ENCODE data around the gene CCDC136.

The CCDC136 gene

GRCh38 chr7:128791121-128791971, at the start of gene CCDC136:
Gene CCDC136, plus strand, starts transcription at chr7:128791968. Its CDS starts 444 bp downstream, at chr7:128792412.
- Mint-ChIP-seq H3K9me3 (no peaks in the 10 kb centered on the region), H3K4me3 (peak within 1 kb of the TSS; percentile 85 to 92 (median 88)), H3K27me3 (ENCODE audit: low read depth) (peaks cover 21% of the 10 kb centered on the region), H3K36me3 (ENCODE audit: low read depth) (peaks cover 20% of the 10 kb centered on the region), H3K4me1 (peaks cover 29% of the 10 kb centered on the region), H3K27ac (no peak within 1 kb of the TSS)
- no peak for TF ChIP-seq CTCF (IDR thresholded peaks at IDR 0.05; ENCODE audit: unreplicated experiment in 3 of 3)

- Mint-ChIP-seq H3K27ac (no peak overlapping the region), H3K9me3 (no peaks in the 10 kb centered on the region), H3K36me3 (ENCODE audit: low read depth) (peaks cover 18% of the 10 kb centered on the region), H3K4me3 (peak overlapping the region; percentile 20 to 77 (median 72)), H3K27me3 (ENCODE audit: low read depth) (no peaks in the 10 kb centered on the region), H3K4me1 (peaks cover 44% of the 10 kb centered on the region)
- TF ChIP-seq CTCF (IDR thresholded peaks at IDR 0.05; ENCODE audit: unreplicated experiment in 3 of 3) = no peak
Observed at GRCh38 chr7:128742206-128742605, 49.6 kb upstream of the CCDC136 start.

GRCh38 chr7:128743112-128743772, 48.5 kb upstream of the CCDC136 start:
- Mint-ChIP-seq H3K27ac (no peak overlapping the region), H3K9me3 (no peaks in the 10 kb centered on the region), H3K27me3 (ENCODE audit: low read depth) (no peaks in the 10 kb centered on the region), H3K4me1 (peaks cover 39% of the 10 kb centered on the region), H3K4me3 (no peak overlapping the region), H3K36me3 (ENCODE audit: low read depth) (peaks cover 27% of the 10 kb centered on the region)
- no peak for TF ChIP-seq CTCF (IDR thresholded peaks at IDR 0.05; ENCODE audit: unreplicated experiment in 3 of 3)

GRCh38 chr7:128744366-128744905, 47.3 kb upstream of the CCDC136 start:
- Mint-ChIP-seq H3K36me3 (ENCODE audit: low read depth) (peaks cover 37% of the 10 kb centered on the region), H3K27me3 (ENCODE audit: low read depth) (no peaks in the 10 kb centered on the region), H3K27ac (no peak overlapping the region)

GRCh38 chr7:128745706-128746105, 46.1 kb upstream of the CCDC136 start:
- Mint-ChIP-seq H3K27me3 (ENCODE audit: low read depth) (no peaks in the 10 kb centered on the region), H3K36me3 (ENCODE audit: low read depth) (peaks cover 48% of the 10 kb centered on the region), H3K4me3 (no peak overlapping the region), H3K4me1 (peaks cover 23% of the 10 kb centered on the region), H3K9me3 (no peaks in the 10 kb centered on the region), H3K27ac (no peak overlapping the region)
- no peak for TF ChIP-seq CTCF (IDR thresholded peaks at IDR 0.05; ENCODE audit: unreplicated experiment in 3 of 3)

More at GRCh38 chr7:128744366-128744905, 47.3 kb upstream of the CCDC136 start:
- H3K4me1 Mint-ChIP-seq = peaks cover 32% of the 10 kb centered on the region
- H3K4me3 Mint-ChIP-seq = no peak overlapping the region
- no peaks in the 10 kb centered on the region for H3K9me3 Mint-ChIP-seq
- TF ChIP-seq CTCF (IDR thresholded peaks at IDR 0.05; ENCODE audit: unreplicated experiment in 3 of 3) = no peak

Data from nephron (organoid).